Common myeloid progenitor, CD34-positive (primary cell): Measurements from ENCODE around the gene MSMB.
"Not testable (repeated sequence)": the region's sequence is repeated elsewhere in the genome, so short reads cannot be mapped to it uniquely, and the experiment has no call there.

Experiments used
- CTCF ChIA-PET: fragments of 350-600 bp; sonication (Branson Sonifier 250); formaldehyde crosslinking; loops from one replicate; lab custom pipeline; 2021; ENCODE audit warnings: antibody characterized with exemption; lab: Charles Lee
- POLR2A ChIA-PET: fragments of 350-600 bp; sonication (Branson Sonifier 250); formaldehyde crosslinking; loops from one replicate; lab custom pipeline; 2021; ENCODE audit warnings: antibody characterized with exemption; lab: Charles Lee
- DNase-seq, 3 donors: peaks; one replicate each; pipeline versions ENCODE4 v3.0.0 to v3.0.0-alpha.2; 2013
- H3K27ac ChIP-seq, 2 experiments: 1 replicate in 1 of 2; 2 replicates in 1 of 2; pipeline ENCODE4 v1.7.0; 2013; ENCODE audit warnings: inconsistent platforms in 2 of 2, low read length in 2 of 2, mild to moderate bottlenecking in 2 of 2, low read depth in 1 of 2, moderate library complexity in 1 of 2; ENCODE audit not compliant: severe bottlenecking in 2 of 2, insufficient read depth in 1 of 2, poor library complexity in 1 of 2
- H3K27me3 ChIP-seq, 5 experiments: replicated peaks in 2 of 5; 1 replicate in 3 of 5; 2 replicates in 2 of 5; pipeline versions ENCODE4 v1.6.1 to v1.7.0; 2013; ENCODE audit warnings: low read length in 4 of 5, mild to moderate bottlenecking in 2 of 5, moderate library complexity in 2 of 5, inconsistent platforms in 1 of 5; ENCODE audit not compliant: insufficient read depth in 5 of 5, control insufficient read depth in 4 of 5
- H3K36me3 ChIP-seq, 4 experiments: 1 replicate in 2 of 4; 2 replicates in 2 of 4; pipeline versions ENCODE4 v1.6.1 to v1.7.0; 2013; ENCODE audit warnings: low read length in 3 of 4, control low read depth in 1 of 4, mild to moderate bottlenecking in 1 of 4; ENCODE audit not compliant: control insufficient read depth in 4 of 4, insufficient read depth in 4 of 4
- H3K4me1 ChIP-seq, 4 experiments: 1 replicate in 3 of 4; 2 replicates in 1 of 4; pipeline versions ENCODE4 v1.6.1 to v1.7.1; 2013; ENCODE audit warnings: low read length in 3 of 4, mild to moderate bottlenecking in 3 of 4, control low read depth in 1 of 4, inconsistent platforms in 1 of 4, moderate library complexity in 1 of 4; ENCODE audit not compliant: control insufficient read depth in 4 of 4, insufficient read depth in 4 of 4; ENCODE audit errors: control extremely low read depth in 1 of 4
- H3K4me3 ChIP-seq, 7 experiments: 1 replicate in 4 of 7; 2 replicates in 3 of 7; pipeline versions ENCODE4 v1.5.1 to v1.7.0; 2013; ENCODE audit warnings: mild to moderate bottlenecking in 7 of 7, low read length in 6 of 7, moderate library complexity in 6 of 7, inconsistent platforms in 2 of 7, low read depth in 2 of 7, control low read depth in 1 of 7; ENCODE audit not compliant: insufficient read depth in 4 of 7, control insufficient read depth in 1 of 7; ENCODE audit errors: extremely low read depth in 1 of 7
- H3K9me3 ChIP-seq, 5 experiments: 1 replicate in 4 of 5; 2 replicates in 1 of 5; pipeline versions ENCODE4 v1.6.1 to v1.7.1; 2013; ENCODE audit warnings: low read length in 4 of 5, mild to moderate bottlenecking in 2 of 5, inconsistent platforms in 1 of 5, low read depth in 1 of 5, moderate library complexity in 1 of 5; ENCODE audit not compliant: control insufficient read depth in 4 of 5, insufficient read depth in 2 of 5; ENCODE audit errors: control extremely low read depth in 1 of 5
- WGBS: methylation state at CpG from one replicate; pipeline ENCODE4 v1.1.5; 2013; ENCODE audit not compliant: insufficient coverage; 5-methylcytosine and 5-hydroxymethylcytosine counted together

MSMB gene

DNA sequence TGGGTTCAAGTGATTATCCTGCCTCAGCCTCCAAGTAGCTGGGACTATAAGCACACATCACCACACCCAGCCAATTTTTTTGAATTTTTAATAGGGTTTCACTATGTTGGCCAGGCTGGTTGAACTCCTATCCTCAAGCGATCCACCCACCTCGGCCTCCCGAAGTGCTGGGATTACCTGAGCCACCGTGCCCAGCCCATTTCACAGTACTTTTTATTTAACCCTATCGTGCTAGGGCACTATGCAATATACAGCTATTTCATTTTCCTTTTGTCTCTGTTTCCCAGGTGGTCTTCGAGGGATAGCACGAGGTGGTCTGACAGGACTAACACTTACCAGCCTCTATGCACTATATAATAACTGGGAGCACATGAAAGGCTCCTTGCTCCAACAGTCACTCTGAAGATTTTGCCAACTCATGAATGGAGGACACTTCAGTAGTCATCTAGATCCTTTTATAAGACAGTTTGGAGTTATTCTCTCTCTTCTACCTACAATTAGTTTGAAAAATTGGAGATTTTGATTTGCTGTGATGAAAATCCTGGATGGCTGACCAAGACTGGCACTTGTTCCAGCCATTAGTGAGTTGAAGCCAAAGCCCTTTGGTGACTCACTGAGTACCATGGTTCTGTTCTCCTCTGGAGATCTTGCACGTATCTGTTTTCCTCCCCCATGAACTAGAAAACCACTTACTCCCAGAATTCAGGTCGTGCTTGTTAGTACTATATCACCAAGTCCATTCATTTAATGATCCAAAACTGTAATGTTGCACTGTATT lies 43.0 kb downstream of the MSMB start:
- WGBS, result 95% methylated on average over 8 of the region's 9 CpGs
- ChIA-PET POLR2A (interaction anchor here (1.3 to 2.7 kb wide), 2 partner anchors 15 to 20 kb away, joined by 5 to 10 read pairs; no protein-coding TSS in a partner anchor), CTCF (interaction anchor here (1.1 to 7.6 kb wide), 4 partner anchors 14 to 29 kb away, joined by 3 to 57 read pairs (median 8); no protein-coding TSS in a partner anchor)
- H3K4me3 ChIP-seq, result no peak overlapping the region
- DNase-seq, result no peak
- H3K27me3 ChIP-seq, result no peaks in the 10 kb centered on the region
- no peaks in the 10 kb centered on the region for H3K4me1 ChIP-seq
- peaks cover 28 to 88% (median 59%) of the 10 kb centered on the region in 4 experiments for H3K36me3 ChIP-seq
- peak overlapping the region in 1 of 2 experiments; percentile 44 for H3K27ac ChIP-seq
- H3K9me3 ChIP-seq, result peaks cover 0 to 6% (median 0%) of the 10 kb centered on the region in 5 experiments

DNA sequence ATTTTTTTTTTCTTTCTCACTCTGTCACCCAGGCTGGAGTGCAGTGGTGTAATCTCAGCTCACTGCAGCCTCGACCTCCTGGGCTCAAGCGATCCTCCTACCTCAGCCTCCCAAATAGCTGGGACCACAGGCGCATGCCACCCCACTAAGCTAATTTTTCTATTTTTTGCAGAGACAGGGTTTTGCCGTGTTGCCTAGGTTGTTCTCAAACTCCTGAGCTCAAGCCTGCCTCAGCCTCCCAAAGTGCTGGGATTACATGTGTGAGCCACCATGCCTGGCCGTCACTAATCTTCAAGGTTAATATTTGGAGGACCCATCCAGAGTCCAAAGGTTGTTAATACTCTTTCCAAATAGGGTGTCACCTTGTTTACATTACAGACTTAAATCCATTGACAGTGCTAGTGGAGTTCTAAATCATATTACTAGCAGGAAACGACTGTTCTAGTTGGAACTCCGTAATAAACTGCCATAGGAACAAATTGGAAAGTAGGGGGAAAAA lies 43.8 kb downstream of the MSMB start:
- CTCF ChIA-PET, result interaction anchor here (1.4 to 7.6 kb wide), 6 partner anchors 8 to 22 kb away, joined by 4 to 57 read pairs (median 5); no protein-coding TSS in a partner anchor
- peak overlapping the region in 1 of 2 experiments; percentile 75 for H3K27ac ChIP-seq
- not testable (repeated sequence) for H3K9me3 ChIP-seq, H3K4me3 ChIP-seq, H3K27me3 ChIP-seq, DNase-seq, H3K4me1 ChIP-seq
- WGBS, result 98% methylated on average over 5 of the region's 7 CpGs
- POLR2A ChIA-PET, result interaction anchor here (0.9 kb wide), 1 partner anchor 16 kb away, joined by 3 read pairs; no protein-coding TSS in a partner anchor
- H3K36me3 ChIP-seq, result peaks cover 19 to 88% (median 57%) of the 10 kb centered on the region in 4 experiments

DNA sequence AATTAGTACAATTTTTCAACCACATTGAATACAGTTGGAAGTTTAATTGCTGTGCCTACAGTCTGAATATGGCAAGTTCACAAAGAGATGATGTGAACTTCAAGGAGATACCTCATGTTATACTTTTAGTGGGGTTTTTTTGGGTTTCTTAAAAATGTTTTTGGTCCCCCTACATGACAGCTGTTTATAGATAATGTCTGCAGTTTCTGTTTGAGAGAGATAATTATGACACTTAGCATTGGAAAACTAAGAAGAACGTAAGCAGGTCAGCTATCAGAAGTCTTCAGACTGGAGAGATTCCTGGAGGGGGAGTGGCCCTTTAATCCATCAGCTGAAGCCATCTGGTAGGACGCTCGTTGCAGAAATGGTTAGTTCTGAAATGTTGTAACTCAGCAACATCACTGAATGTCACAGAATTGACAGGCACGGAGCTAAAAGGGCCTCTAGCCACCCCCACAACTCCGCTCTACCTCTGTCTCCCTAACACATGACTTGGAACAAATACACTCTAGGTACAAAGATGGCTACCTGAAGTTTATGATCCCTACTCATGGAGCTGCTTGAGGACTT lies 44.8 kb downstream of the MSMB start:
- ChIA-PET POLR2A (interaction anchor here (0.9 kb wide), 1 partner anchor 17 kb away, joined by 3 read pairs; no protein-coding TSS in a partner anchor), CTCF (interaction anchor here (0.7 to 2.3 kb wide), 7 partner anchors 9 to 28 kb away, joined by 3 to 11 read pairs (median 5); no protein-coding TSS in a partner anchor)
- DNase-seq, result peak; percentile 76 to 89 (median 79)
- WGBS, result 80% methylated on average over 3 of the region's 5 CpGs
- H3K27ac ChIP-seq, result peak overlapping the region; percentile 58 to 75
- peaks cover 0 to 6% (median 0%) of the 10 kb centered on the region in 5 experiments for H3K9me3 ChIP-seq
- no peaks in the 10 kb centered on the region for H3K4me1 ChIP-seq
- H3K36me3 ChIP-seq, result peaks cover 15 to 78% (median 51%) of the 10 kb centered on the region in 4 experiments
- H3K4me3 ChIP-seq, result no peak overlapping the region
- no peaks in the 10 kb centered on the region for H3K27me3 ChIP-seq

DNA sequence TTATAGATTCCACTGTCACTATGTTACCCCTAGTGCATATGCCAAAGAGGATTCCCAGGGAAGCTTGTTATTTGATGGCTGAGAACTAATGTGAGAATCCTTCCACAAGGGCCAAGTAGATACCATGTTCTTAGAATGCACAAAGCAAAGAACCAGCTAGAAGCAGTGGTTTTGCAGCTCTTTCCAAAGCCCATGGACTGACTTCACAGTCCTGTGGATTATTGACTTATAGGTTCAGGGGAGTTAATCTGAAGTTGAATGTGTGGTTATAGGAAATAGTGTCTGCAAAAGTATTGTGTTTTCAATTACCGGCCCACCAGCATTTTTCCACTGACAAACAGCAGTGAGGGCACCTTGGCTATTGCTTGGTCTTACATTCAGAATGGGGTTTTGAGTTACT lies 45.5 kb downstream of the MSMB start:
- ChIA-PET CTCF (interaction anchor here (1.4 to 2.3 kb wide), 5 partner anchors 10 to 29 kb away, joined by 4 to 11 read pairs (median 5); no protein-coding TSS in a partner anchor), POLR2A (no interaction called here)
- WGBS, result 100% methylated on average over 1 of the region's 1 CpG
- H3K27ac ChIP-seq, result peak overlapping the region; percentile 36 to 75
- no peaks in the 10 kb centered on the region for H3K4me1 ChIP-seq
- H3K9me3 ChIP-seq, result peaks cover 0 to 6% (median 0%) of the 10 kb centered on the region in 5 experiments
- no peak for DNase-seq
- H3K4me3 ChIP-seq, result no peak overlapping the region
- no peaks in the 10 kb centered on the region for H3K27me3 ChIP-seq
- H3K36me3 ChIP-seq, result peaks cover 15 to 71% (median 45%) of the 10 kb centered on the region in 4 experiments

DNA sequence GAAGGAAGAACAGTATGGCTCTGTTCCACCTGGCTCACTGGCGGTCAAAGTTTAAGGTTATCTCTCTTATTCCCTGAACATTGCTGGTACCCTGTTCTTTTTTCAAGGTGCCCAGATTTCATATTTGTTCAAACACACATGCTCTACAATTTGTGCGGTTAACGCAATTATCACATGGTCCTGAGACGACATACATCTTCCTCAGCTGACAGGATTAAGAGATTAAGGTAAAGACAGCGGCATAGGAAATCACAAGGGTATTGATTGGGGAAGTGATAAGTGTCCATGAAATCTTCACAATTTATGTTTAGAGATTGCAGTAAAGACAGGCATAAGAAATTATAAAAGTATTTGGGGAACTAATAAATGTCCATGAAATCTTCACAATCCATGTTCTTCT lies 46.1 kb downstream of the MSMB start:
- H3K9me3 ChIP-seq, H3K27ac ChIP-seq, H3K4me1 ChIP-seq, POLR2A ChIA-PET, DNase-seq, H3K27me3 ChIP-seq, H3K4me3 ChIP-seq: not testable (repeated sequence)
- CTCF ChIA-PET, result interaction anchor here (1.8 to 2.3 kb wide), 3 partner anchors 9 to 29 kb away, joined by 5 to 11 read pairs (median 6); no protein-coding TSS in a partner anchor
- peaks cover 10 to 65% (median 40%) of the 10 kb centered on the region in 4 experiments for H3K36me3 ChIP-seq
- WGBS, result 100% methylated on average over 2 of the region's 5 CpGs

DNA sequence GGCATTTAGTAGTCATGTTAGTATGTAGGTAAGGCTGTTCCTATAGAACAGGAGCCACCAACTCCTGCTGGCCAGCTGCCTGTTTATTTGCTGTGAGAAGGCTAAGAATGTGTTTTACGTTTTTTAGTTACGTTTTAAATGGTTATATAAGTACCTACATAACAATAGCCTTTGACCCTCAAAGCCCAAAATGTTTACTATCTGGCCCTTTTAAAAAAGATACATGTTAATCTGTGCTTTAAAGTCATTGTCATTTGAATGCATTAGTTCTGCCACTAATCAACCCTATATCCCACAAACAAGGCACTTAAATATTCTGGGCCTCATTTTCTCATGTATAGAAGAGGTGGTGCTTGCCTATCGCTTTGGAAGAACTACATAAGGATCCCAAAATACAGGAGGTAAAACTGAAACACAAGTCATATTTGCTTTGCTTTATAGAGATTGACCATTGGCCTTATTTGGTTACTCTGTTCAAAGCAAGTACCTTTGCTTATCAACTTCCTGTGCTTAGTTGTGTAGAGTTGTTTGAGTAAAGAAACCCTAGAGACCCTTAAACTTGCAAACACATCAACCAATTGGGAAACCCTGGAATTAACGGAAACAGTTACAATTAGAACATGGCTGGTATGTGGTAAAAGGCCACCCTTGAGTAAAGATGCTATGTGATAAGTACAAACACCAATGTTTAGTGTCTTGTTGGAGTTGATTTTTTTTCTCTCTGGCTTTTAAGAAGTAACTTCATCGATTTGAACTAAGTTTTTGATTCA lies 47.9 kb downstream of the MSMB start:
- ChIA-PET CTCF (no interaction called here), POLR2A (no interaction called here)
- WGBS, result no CpG with 5 or more reads among the region's 5 CpGs
- Histone ChIP-seq H3K4me3 (no peak overlapping the region), H3K36me3 (peaks cover 7 to 54% (median 30%) of the 10 kb centered on the region in 4 experiments), H3K27ac (peak overlapping the region in 1 of 2 experiments; percentile 22), H3K9me3 (peaks cover 0 to 6% (median 0%) of the 10 kb centered on the region in 5 experiments), H3K27me3 (no peaks in the 10 kb centered on the region), H3K4me1 (no peaks in the 10 kb centered on the region)
- no peak for DNase-seq
